K562 (cell line): ENCODE results near the gene A2ML1. TPM values are rescaled to one million over a fixed set of nuclear protein-coding genes. Genes with fewer than 3 reads are reported as not detected.

ENCODE experiments used
- ATAC-seq: fragments of 200-7000 bp; cut with Tn5 transposase; 3 replicates; pipeline ENCODE4 v1.9.1; 2020; ENCODE audit warnings: moderate library complexity
- BruUV-seq: library from RNA; stranded (reverse); fragments of 400-500 nt; replicated peaks from 2 replicates; lab custom pipeline; 2021; lab: Mats Ljungman, UMichigan
- CTCF ChIA-PET: fragments of 300-600 bp; formaldehyde crosslinking; extraction: SDS; loops from one replicate; lab custom pipeline; 2021; ENCODE audit warnings: low intra/inter-chr PET ratio; lab: Yijun Ruan, JAX
- POLR2A ChIA-PET: fragments of 300-600, 350-650 bp; sonication (Branson Sonifier 250); formaldehyde crosslinking; extraction: SDS; loops from one replicate; lab custom pipeline; 2021; ENCODE audit warnings: antibody characterized with exemption, inconsistent platforms; lab: Yijun Ruan, JAX
- DNase-seq, 4 experiments: peaks; one replicate each; pipeline versions ENCODE4 v3.0.0 to v3.0.0-alpha.2; 2011 to 2018; ENCODE audit warnings: low spot score in 3 of 4, mixed read lengths in 3 of 4; ENCODE audit errors: extremely low read depth in 1 of 4
- FAIRE-seq: peaks from 2 replicates; lab custom pipeline; 2011; peaks lifted over from hg19 to GRCh38; lab: Jason Lieb, UNC
- H2AFZ ChIP-seq: 2 replicates; pipeline ENCODE4 v1.6.0; 2011; ENCODE audit warnings: low read depth, low read length, control low read depth, inconsistent platforms
- H3K27ac ChIP-seq: fragments of 200-600 bp; 3 replicates; pipeline ENCODE4 v1.8.0; 2011; ENCODE audit warnings: low read depth, mild to moderate bottlenecking, control low read depth, inconsistent platforms, low read length, moderate library complexity, mixed read lengths; ENCODE audit errors: extremely low read depth
- H3K27me3 ChIP-seq, 2 experiments: fragments of 300-600 bp in 1 of 2; 2 replicates in 1 of 2; 3 replicates in 1 of 2; pipeline versions ENCODE4 v1.6.0 to v1.8.0; 2011; ENCODE audit warnings: inconsistent platforms in 2 of 2, low read length in 2 of 2, mild to moderate bottlenecking in 1 of 2, mixed read lengths in 1 of 2, moderate library complexity in 1 of 2; ENCODE audit not compliant: control insufficient read depth in 2 of 2, insufficient read depth in 2 of 2
- H3K36me3 ChIP-seq: fragments of 300-600 bp; 3 replicates; pipeline ENCODE4 v1.8.0; 2011; ENCODE audit warnings: mild to moderate bottlenecking, low read length, inconsistent platforms; ENCODE audit not compliant: control insufficient read depth, insufficient read depth
- H3K4me1 ChIP-seq, 2 experiments: fragments of 200-600 bp in 1 of 2; replicated peaks in 1 of 2; 2 replicates in 1 of 2; 3 replicates in 1 of 2; pipeline versions ENCODE4 v1.5.1 to v1.8.0; 2011; ENCODE audit warnings: inconsistent platforms in 2 of 2, low read length in 2 of 2, mild to moderate bottlenecking in 1 of 2, mixed read lengths in 1 of 2, moderate library complexity in 1 of 2; ENCODE audit not compliant: control insufficient read depth in 2 of 2, insufficient read depth in 2 of 2
- H3K4me2 ChIP-seq: 2 replicates; pipeline ENCODE4 v1.6.1; 2011; ENCODE audit warnings: low read length, control low read depth, inconsistent platforms, mixed read lengths; ENCODE audit not compliant: insufficient read depth
- H3K4me3 ChIP-seq: fragments of 200-600 bp; sonication (generic), shearing (Covaris generic); 2 replicates; pipeline ENCODE4 v1.5.1; 2016; ENCODE audit warnings: control low read depth, inconsistent platforms
- H3K79me2 ChIP-seq: fragments of 200-600 bp; 3 replicates; pipeline ENCODE4 v1.8.0; 2011; ENCODE audit warnings: low read length, inconsistent platforms; ENCODE audit not compliant: control insufficient read depth, insufficient read depth
- H3K9ac ChIP-seq, 2 experiments: 2 replicates each; pipeline versions ENCODE4 v1.6.0 to v1.6.1; 2011; ENCODE audit warnings: low read depth in 2 of 2, low read length in 2 of 2, control low read depth in 1 of 2, inconsistent platforms in 1 of 2, mild to moderate bottlenecking in 1 of 2, mixed read lengths in 1 of 2; ENCODE audit not compliant: insufficient read depth in 1 of 2
- H3K9me1 ChIP-seq: one replicate; pipeline ENCODE4 v1.6.0; 2011; ENCODE audit warnings: inconsistent platforms, mild to moderate bottlenecking, low read length, moderate library complexity; ENCODE audit not compliant: control insufficient read depth, insufficient read depth
- H3K9me3 ChIP-seq: replicated peaks from 2 replicates; pipeline ENCODE4 v1.5.1; 2011; ENCODE audit warnings: low read depth, low read length, inconsistent platforms; ENCODE audit not compliant: control insufficient read depth, insufficient read depth
- H4K20me1 ChIP-seq: replicated peaks from 2 replicates; pipeline ENCODE4 v1.6.1; 2011; ENCODE audit warnings: low read length, inconsistent platforms, mixed read lengths; ENCODE audit not compliant: control insufficient read depth, insufficient read depth
- ELF2 ChIP-seq: fragments of 250-450 bp; sonication (Bioruptor Pico); IDR thresholded peaks from 2 replicates; pipeline ENCODE4 v1.5.0; 2021; ENCODE audit warnings: mild to moderate bottlenecking
- ETV1 ChIP-seq: fragments of 450-650 bp; conservative IDR thresholded peaks from 2 replicates; pipeline ENCODE4 v1.6.1; 2016; ENCODE audit warnings: missing genetic modification characterization, control low read depth, low read depth, missing compliant biosample characterization
- GABPB1 ChIP-seq: sonication (generic); formaldehyde crosslinking; IDR thresholded peaks from 2 replicates; pipeline ENCODE4 v1.8.0; 2022; ENCODE audit warnings: mild to moderate bottlenecking, missing genetic modification reagents
- GATA2 ChIP-seq: sonication (generic); formaldehyde crosslinking; IDR thresholded peaks from 2 replicates; pipeline ENCODE4 v1.4.0; 2020; ENCODE audit warnings: mild to moderate bottlenecking, missing genetic modification reagents
- HIVEP1 ChIP-seq: fragments of 250-450 bp; sonication (Bioruptor Pico); IDR thresholded peaks from 2 replicates; pipeline ENCODE4 v1.4.0; 2020; ENCODE audit warnings: mild to moderate bottlenecking
- MAFK ChIP-seq: IDR thresholded peaks from 2 replicates; pipeline ENCODE4 v1.6.1; 2011; ENCODE audit warnings: low read length, improper control_type of control experiment
- PTRF ChIP-seq: fragments of 450-650 bp; IDR thresholded peaks from 2 replicates; pipeline ENCODE4 v1.6.1; 2016; ENCODE audit warnings: mild to moderate bottlenecking, missing genetic modification characterization, missing compliant biosample characterization
- RBM17 ChIP-seq: fragments of 200-400 bp; formaldehyde crosslinking; IDR thresholded peaks from 2 replicates; pipeline ENCODE4 v1.6.1; 2017; ENCODE audit warnings: low read depth, mild to moderate bottlenecking, low read length, borderline replicate concordance
- SAFB ChIP-seq: fragments of 200-400 bp; formaldehyde crosslinking; IDR thresholded peaks from 2 replicates; pipeline ENCODE4 v1.6.1; 2017; ENCODE audit warnings: low read depth, low read length, borderline replicate concordance
- TEAD1 ChIP-seq, 2 experiments: fragments of 450-650 bp in 1 of 2; sonication (generic) in 1 of 2; formaldehyde crosslinking; IDR thresholded peaks; 2 replicates each; pipeline versions ENCODE4 v1.4.0 to v1.8.0; 2020 to 2022; ENCODE audit warnings: mild to moderate bottlenecking in 2 of 2, missing genetic modification reagents in 1 of 2
- ZNF12 ChIP-seq: sonication (generic); formaldehyde crosslinking; IDR thresholded peaks from 2 replicates; pipeline ENCODE4 v1.4.0; 2020; ENCODE audit warnings: mild to moderate bottlenecking, missing genetic modification reagents
- ZNF224 ChIP-seq: sonication (generic); formaldehyde crosslinking; IDR thresholded peaks from 2 replicates; pipeline ENCODE4 v1.8.0; 2022; ENCODE audit warnings: mild to moderate bottlenecking, missing genetic modification reagents
- ZNF263 ChIP-seq: sonication (generic); formaldehyde crosslinking; IDR thresholded peaks from 2 replicates; pipeline ENCODE4 v1.8.0; 2022; ENCODE audit warnings: mild to moderate bottlenecking, missing genetic modification reagents, borderline replicate concordance
- ZNF444 ChIP-seq: fragments of 250-450 bp; sonication (Bioruptor Pico); IDR thresholded peaks from 2 replicates; pipeline ENCODE4 v1.4.0; 2020; ENCODE audit warnings: mild to moderate bottlenecking, moderate library complexity
- ZNF764 ChIP-seq: fragments of 250-450 bp; sonication (Bioruptor Pico); IDR thresholded peaks from 2 replicates; pipeline ENCODE4 v1.4.0; 2020; ENCODE audit warnings: low read depth, mild to moderate bottlenecking, moderate library complexity
- ZNF77 ChIP-seq: fragments of 250-450 bp; sonication (Bioruptor Pico); IDR thresholded peaks from 2 replicates; pipeline ENCODE4 v1.5.0; 2020
- WGBS: fragments of 100-300 bp; shearing (Covaris generic); methylation state at CpG from one replicate; pipeline ENCODE4 v1.1.6; 2016; ENCODE audit warnings: low coverage, mixed read lengths; ENCODE audit not compliant: insufficient coverage; ENCODE audit errors: missing lambda C conversion rate; 5-methylcytosine and 5-hydroxymethylcytosine counted together
- in situ Hi-C: fragments of 300-500 bp; cut with MboI; formaldehyde crosslinking; loops from 4 replicates; pipeline ENCODE4 v1.15.0; 2018; ENCODE audit warnings: inconsistent platforms, mixed read lengths
- intact Hi-C: fragments of 100-400 bp; cut with micrococcal nuclease; formaldehyde crosslinking; loops from 2 replicates; pipeline ENCODE4 v1.14.2; 2022
- polyA plus RNA-seq, 8 experiments: library from polyadenylated mRNA; depleted of rRNA in 4 of 8; stranded (reverse) in 5 of 8; unstranded in 3 of 8; fragments of >200 nt; fragmentation: Nextera tagmentation in 2 of 8; fragmentation: Illumina TruSeq in 1 of 8; extraction: Ambion mirVana in 2 of 8; extraction: Trizol in 1 of 8; gene quantifications; 2 replicates each; pipeline versions ENCODE4 v1.2.1 to v1.2.3, GENCODE V29; 2011 to 2014; ENCODE audit warnings: inconsistent platforms in 1 of 8, missing spikeins in 1 of 8
- total RNA-seq, 7 experiments: library from RNA; depleted of rRNA in 6 of 7; stranded (reverse); fragments of >200 nt in 6 of 7; fragmentation: Illumina TruSeq in 2 of 7; extraction: Trizol in 2 of 7; gene quantifications; 2 replicates each; pipeline versions ENCODE4 v1.2.1 to v1.2.3, GENCODE V29; 2011 to 2021; ENCODE audit warnings: low replicate concordance in 1 of 7

A2ML1 gene
- total and polyA plus RNA-seq, 9 of the 15 experiments (the other 6 are each of a cell fraction or from before 2014, with no cell fraction given), result 0.04 to 0.47 (median 0.13) TPM

GRCh38 chr12:8906266-8907180 lies 84.1 kb downstream of the A2ML1 start:
- TF ChIP-seq ZNF444 (CRISPR knock-in tag) (no peak), ZNF12 (no peak), GATA2 (CRISPR knock-in tag) (no peak), ZNF764 (CRISPR knock-in tag) (no peak), ETV1 (no peak), TEAD1 (CRISPR knock-in tag; IDR thresholded peaks at IDR 0.05) (no peak), ZNF263 (CRISPR knock-in tag) (no peak), HIVEP1 (no peak), ELF2 (no peak), PTRF (tag) (no peak), MAFK (no peak), ZNF77 (CRISPR knock-in tag) (no peak), ZNF224 (CRISPR knock-in tag) (no peak), RBM17 (no peak), SAFB (no peak), GABPB1 (CRISPR knock-in tag) (no peak)
- TF ChIP-seq, all 486 proteins: peak for 0
- Histone ChIP-seq H2AFZ (peak overlapping the region; percentile 32; the same call in 1 of the 2 replicates), H3K4me2 (no peak overlapping the region), H3K36me3 (no peaks in the 10 kb centered on the region), H4K20me1 (no peaks in the 10 kb centered on the region), H3K27ac (no peak overlapping the region), H3K27me3 (no peaks in the 10 kb centered on the region), H3K9me1 (no peaks in the 10 kb centered on the region), H3K9ac (no peak overlapping the region), H3K9me3 (no peaks in the 10 kb centered on the region), H3K4me1 (no peaks in the 10 kb centered on the region; a peak in 1 of 5 replicates), H3K79me2 (no peaks in the 10 kb centered on the region), H3K4me3 (no peak overlapping the region)
- in situ Hi-C loops (no loop called here), intact Hi-C loops (no loop called here)
- BruUV-seq, result no TSS peak
- POLR2A ChIA-PET, result interaction anchor here (0.8 kb wide), 1 partner anchor 9 kb away, joined by 3 read pairs; no protein-coding TSS in a partner anchor
- 52% methylated on average over 15 of the region's 16 CpGs for WGBS
- DNase-seq, result no peak
- no peak for ATAC-seq
- no peak for FAIRE-seq
- CTCF ChIA-PET, result no interaction called here
